NK-92 (cell line): Measurements from ENCODE around the gene AKR1D1.
"Not testable (repeated sequence)": the region's sequence is repeated elsewhere in the genome, so short reads cannot be mapped to it uniquely, and the experiment has no call there.

Experiments used
- DNase-seq: peaks from one replicate; lab custom pipeline; 2025; ENCODE audit not compliant: unreplicated experiment; lab: John Stamatoyannopoulos, UW

The AKR1D1 gene

DNA sequence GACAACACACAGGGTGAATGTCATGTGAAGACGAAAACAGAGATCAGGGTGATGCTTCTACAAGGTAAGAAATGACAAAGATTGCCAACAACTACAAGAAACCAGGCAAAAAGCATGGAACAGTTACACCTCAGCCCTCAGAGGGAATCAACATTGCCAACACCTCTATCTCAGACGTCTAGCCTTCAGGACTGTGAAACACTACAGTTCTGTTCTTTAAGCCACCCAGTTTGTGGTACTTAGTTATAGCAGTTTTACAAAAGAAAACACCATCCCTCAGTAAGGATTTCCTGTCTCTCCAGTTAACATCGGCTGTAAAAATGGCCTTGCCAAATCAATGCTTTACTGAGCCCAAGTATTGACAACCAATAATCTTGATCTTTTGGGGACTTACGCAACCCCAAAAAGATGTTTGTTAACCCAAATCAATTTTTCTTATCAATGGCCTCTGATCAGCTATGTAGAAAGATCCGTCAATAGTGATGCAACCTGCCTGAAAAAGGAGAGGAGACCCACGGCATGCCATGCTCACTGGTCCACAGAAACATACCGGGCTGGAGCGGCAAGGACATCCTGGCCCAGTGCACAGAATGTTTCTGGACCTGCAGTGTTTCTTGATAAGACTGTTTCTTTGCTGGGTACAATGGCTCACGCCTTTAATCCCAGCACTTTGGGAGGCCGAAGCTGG lies 44.0 kb downstream of the AKR1D1 start:
- no peak for DNase-seq

- no peak for DNase-seq
Measured at GRCh38 chr7:138122162-138122561, 45.9 kb downstream of the AKR1D1 start.

DNA sequence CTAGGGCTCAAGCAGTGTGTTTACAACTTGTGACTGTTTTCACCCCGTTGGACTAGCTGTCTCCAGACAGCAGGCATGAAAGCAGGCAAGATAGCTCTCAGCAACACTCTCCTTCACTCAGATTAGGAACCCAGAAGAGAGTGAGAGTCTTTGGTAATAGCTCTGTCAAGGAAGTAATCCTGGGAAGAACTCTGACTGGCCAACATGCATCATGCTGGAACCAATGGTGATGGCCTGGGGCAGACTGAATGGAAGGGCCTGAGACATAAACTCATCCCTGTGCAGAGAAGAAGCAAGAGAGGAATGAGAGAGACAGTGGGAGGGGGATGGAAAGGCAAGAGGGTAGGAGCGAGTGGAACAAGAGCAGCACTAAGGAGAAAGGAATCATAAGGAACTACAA lies 48.9 kb downstream of the AKR1D1 start:
- no peak for DNase-seq

DNA sequence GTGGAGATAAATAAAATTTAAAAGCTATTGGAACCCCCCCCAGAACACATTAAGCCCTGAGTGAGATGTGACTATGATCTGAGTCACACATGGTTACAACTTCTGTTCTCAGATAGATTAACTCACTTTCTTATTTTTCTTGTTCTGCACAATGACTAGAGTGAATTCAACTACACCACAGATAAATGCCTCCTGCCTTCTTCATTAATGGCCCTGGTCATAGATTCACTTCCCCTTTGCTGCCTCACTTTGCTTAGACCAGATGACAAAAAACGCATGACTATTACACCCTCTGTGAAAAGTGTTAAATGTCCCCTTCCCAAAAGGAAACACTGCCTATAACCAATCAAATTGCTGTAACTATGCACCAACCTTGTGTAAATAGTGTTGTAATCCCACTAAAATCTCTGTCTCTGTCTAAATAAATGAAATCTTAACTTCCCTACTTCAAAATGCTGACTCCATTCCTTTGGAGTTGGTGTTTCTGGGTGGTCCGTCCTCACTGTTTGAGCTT lies 49.4 kb downstream of the AKR1D1 start:
- no peak for DNase-seq

DNA sequence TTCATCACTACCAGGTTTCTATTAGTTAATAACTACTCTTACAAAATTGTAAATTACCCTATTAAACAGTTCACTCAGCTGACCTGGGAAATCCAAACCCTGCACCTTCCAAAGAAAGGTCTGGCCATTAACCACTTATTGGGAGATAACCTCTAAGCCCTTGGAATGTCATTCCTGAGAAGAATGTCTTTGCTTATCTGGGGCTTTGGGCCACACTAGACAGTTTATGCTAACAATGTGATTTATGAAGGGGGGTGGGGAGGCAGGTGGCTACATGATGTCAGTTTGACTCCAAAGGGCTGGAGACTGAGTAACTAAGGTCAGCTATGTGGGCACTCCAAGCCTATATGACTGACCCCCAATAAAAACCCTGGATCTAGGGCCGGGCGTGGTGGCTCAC lies 50.7 kb downstream of the AKR1D1 start:
- DNase-seq, result no peak

- DNase-seq, result no peak
Measured at GRCh38 chr7:138127996-138128395, 51.7 kb downstream of the AKR1D1 start.

DNA sequence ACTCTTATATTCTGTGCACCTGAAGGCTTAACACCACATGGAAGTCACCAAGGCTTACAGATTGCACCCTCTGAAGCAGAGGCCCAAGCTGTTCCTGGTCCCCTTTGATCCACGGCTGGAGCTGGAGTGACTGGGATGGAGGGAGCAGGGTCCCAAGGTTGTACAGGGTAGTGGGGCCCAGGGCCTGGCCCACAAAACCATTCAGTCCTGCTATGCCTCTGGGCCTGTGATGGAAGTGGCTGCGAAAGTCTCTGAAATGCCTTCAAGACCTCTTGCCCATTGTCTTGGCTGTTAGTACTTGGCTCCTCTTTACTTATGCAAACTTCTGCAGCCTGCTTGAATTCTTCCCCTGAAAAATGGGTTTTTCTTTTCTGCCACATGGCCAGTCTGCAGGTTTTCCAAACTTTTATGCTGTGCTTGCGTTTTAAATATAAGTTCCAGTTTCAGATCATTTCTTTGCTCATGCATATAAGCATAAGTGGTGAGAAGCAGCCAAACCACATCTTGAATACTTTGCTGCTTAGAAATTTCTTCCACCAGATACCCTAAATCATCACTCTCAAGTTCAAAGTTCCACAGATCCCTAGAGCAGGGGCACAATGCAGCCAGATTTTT lies 53.4 kb downstream of the AKR1D1 start:
- DNase-seq, result no peak

- no peak for DNase-seq
Measured at GRCh38 chr7:138137423-138138171, 61.3 kb downstream of the AKR1D1 start.

DNA sequence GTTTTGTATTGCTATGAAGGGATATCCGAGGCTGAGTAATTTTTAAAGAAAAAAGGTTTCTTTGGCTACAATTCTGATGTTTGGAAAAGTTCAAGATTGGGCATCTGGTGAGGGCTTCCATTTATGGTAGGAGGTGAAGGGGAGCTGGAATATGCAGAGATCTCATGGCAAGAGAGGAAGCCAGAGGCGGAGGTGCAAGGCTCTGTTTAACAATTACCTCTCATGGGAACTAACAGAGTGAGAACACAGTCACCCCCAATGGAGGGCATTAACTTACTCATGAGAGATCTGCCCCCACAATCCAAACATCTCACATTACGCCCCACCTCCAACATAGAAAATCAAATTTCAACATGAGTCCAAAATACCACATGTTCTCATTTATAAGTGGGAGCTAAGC lies 62.0 kb downstream of the AKR1D1 start:
- DNase-seq, result no peak

DNA sequence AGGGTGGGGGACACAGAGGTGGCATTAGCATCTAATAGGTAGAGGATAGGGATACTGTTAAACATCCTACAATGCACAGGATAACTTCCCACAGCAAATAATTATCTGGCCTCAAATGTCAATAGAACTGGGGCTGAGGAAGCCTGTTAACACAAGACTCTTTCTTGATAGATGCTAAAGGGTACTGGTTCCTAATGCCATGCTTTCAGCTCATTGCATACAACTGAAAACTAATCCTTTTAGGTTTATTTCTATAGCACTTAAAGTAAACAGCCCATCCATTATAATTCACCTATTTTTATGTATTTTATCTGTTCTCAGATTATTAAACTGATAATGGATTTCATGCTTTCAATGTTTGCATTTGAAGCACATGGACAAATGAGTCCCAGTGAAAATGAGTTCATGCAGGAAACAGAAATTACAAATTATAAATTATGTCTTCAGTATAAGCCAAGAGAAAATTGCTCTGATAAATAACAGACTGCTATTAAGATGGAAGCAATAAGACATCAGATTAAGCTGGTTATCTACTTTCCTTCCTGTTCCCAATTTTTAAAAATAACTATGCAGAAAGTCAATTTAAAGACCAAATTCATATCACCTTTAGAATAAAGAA lies 66.4 kb downstream of the AKR1D1 start:
- DNase-seq, result no peak

DNA sequence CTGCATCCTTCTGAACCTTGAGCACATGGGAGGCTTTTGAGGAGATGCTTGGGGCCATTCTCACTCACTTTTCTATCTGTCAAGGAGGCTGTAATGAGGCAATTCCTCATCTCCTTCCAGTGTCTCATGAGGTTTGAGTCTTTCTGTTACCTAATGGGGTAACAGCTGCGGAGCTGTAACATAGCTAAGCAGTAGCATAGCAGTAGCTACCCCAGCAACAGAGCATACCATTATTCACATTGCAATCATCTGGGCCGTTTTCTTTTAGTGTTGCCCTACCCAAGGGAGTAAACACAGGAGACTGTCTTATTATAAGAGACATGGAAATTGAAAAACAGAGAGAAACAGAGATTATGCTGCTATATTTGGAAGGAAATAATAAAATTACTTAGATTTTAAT lies 68.7 kb downstream of the AKR1D1 start:
- DNase-seq, result no peak

DNA sequence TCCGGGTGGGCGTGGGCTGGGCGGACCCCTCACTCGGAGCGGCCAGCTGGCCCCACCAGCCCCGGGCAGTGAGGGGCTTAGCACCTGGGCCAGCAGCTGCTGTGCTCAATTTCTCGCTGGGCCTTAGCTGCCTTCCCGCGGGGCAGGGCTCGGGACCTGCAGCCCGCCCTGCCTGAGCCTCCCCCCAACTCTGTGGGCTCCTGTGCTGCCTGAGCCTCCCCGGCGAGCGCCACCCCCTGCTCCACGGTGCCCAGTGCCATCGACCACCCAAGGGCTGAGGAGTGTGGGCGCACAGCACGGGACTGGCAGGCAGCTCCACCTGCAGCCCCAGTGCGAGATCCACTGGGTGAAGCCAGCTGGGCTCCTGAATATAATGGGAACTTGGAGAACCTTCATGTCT lies 70.0 kb downstream of the AKR1D1 start:
- DNase-seq, result not testable (repeated sequence)

DNA sequence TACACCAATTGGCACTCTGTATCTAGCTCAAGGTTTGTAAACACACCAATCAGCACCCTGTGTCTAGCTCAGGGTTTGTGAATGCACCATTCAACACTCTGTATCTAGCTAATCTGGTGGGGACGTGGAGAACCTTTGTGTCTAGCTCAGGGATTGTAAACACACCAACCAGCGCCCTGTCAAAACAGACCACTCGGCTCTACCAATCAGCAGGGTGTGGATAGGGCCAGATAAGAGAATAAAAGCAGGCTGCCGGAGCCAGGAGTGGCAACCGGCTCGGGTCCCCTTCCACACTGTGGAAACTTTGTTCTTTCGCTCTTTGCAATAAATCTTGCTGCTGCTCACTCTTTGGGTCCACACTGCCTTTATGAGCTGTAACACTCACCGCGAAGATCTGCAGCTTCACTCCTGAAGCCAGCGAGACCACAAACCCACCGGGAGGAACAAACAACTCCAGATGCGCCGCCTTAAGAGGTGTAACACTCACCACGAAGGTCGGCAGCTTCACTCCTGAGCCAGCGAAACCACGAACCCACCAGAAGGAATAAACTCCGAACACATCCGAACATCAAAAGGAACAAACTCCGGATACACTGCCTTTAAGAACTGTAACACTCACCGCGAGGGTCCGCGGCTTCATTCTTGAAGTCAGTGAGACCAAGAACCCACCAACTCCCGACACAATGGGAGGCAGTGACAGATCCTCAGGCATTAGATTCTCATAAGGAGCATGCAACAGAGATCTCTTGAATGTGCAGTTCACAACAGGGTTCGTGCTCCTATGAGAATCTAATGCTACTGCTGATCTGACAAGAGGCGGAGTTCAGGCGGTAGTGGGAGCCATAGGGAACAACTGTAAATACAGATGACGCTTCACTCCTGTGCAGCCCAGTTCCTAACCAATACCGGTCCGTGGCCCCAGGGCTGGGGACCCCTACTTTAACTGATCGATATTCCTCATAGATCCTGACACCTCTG lies 70.8 kb downstream of the AKR1D1 start:
- DNase-seq, result not testable (repeated sequence)

GRCh38 chr7:138151731-138152577 lies 75.7 kb downstream of the AKR1D1 start:
- no peak for DNase-seq

- no peak for DNase-seq
Measured at GRCh38 chr7:138154661-138155060, 78.4 kb downstream of the AKR1D1 start.

DNA sequence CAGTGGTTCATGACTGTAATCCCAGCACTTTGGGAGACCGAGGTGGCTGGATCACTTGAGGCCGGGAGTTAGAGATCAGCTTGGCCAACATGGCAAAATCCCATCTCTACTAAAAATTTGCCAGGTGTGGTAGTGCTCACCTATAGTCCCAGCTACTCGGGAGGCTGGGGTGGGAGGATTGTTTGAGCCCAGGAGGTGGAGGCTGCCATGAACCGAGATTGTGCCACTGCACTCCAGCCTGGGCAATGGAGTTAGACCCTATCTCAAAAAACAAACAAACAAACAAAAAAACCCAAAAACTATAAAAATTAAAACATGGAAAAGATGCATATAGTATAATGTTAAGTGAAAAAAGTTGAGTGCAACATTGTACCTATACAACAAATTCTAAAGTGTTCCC lies 81.4 kb downstream of the AKR1D1 start:
- DNase-seq, result no peak

DNA sequence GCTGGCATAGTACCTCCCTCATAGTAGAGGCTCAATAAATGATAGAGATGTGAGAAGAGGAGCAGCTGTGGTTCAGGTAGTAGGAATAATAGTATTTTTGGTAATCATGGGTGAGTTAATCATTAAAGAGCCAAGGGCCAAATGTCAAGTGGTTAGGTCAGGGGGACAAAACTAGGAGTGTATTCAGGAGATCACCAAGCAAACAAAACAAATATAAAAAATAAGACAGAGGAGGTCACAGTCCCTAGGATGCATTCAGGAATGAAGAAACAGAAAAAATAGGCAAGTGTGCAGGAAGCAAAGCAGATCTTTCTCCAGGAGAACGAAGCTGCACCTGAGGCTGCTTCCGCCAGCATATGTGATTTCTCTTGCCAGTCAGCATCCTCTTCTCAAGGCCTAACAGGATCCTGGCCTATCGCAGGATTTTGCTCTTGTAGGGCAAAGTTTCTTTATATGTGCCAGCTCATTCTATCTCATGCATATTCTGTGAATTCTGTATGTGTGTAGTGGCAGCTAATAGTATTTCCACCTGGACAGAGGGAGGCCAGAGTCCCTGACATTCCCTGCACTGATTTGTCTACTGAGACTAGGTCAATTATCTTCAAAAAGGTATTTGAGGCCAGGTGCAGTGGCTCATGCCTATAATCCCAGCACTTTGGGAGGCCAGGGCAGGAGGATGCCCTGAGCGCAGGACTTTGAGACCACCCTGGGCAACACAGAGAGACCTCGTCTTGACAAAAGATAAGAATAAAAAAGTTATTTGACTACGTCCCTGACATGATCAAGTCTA lies 82.7 kb downstream of the AKR1D1 start:
- no peak for DNase-seq

DNA sequence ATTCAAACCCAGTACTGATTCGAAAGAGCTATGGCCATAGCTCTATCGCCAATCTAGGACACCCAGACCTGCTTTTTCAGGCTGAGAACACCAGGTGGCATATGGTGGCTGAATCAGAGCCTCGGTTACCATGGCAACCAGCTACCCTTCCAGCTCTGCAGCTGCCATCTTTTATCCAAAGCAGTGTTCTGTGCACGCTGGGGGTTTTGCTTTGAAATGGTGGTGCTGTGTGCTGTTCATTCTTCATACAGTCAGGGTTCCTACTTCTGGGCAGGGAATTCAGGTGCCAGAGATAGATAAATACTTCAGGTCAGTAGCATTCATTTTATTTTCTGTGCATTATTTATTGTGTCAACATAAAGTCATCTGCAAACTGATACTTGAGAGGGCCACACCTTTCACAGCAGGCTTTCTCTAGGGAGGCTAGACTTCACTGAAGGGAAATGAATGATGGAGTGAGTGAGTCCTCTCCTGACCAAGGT lies 85.4 kb downstream of the AKR1D1 start:
- DNase-seq, result no peak

- no peak for DNase-seq
Measured at GRCh38 chr7:138162236-138162635, 86.0 kb downstream of the AKR1D1 start.
